NCI-H748 treated with DMSO at 0.1 percent for 48 hours (cell line): Measurements from ENCODE around the gene CXCL6.

Source experiments
- DNase-seq: peaks from one replicate; lab custom pipeline; 2025; lab: John Stamatoyannopoulos, UW

CXCL6 gene

DNA sequence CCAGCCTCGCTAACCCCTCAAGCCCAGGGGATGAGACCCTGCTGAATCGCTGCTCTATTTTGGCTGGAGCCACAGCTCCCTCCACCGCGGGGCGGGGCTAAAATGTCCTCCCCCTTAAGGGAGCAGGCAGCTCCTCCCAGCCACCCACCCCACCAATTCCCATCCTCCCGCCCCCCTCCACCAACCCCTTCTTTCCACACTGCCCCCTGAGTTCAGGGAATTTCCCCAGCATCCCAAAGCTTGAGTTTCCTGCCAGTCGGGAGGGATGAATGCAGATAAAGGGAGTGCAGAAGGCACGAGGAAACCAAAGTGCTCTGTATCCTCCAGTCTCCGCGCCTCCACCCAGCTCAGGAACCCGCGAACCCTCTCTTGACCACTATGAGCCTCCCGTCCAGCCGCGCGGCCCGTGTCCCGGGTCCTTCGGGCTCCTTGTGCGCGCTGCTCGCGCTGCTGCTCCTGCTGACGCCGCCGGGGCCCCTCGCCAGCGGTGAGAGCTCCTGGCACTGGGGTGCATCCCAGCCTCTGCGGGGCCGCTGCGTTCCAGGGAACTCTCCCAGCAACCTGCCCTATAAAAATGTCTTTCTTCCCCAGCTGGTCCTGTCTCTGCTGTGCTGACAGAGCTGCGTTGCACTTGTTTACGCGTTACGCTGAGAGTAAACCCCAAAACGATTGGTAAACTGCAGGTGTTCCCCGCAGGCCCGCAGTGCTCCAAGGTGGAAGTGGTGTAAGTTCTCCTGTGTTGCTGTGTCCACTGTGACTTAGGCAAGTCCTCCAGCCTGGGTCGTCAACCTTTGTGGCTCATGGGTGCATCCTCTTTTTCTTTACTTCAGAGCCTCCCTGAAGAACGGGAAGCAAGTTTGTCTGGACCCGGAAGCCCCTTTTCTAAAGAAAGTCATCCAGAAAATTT lies at the start of gene CXCL6:
CXCL6 (plus strand) TSS at position 306 of the 907 bp plus-strand sequence; CDS start at position 379, 73 bp downstream.
- DNase-seq, result no peak

DNA sequence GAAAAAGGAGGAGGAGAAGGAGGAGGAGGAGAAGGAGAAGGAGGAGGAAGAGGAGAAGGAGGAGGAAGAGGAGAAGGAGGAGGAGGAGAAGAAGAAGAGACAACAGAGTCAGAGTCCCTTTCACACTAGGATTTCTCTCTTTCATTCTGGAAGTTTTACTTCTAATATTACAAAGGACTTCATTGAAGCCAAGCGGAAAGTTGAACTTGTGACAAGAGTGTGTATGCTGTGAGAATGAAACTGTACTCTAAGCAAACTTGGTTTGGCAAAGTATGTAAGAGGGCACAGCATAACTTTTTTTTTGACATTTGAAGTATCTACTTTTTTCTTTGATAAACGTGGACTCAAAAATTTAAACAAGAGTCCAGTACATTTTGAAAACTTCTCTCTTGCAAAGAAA lies 48.1 kb upstream of the CXCL6 start:
- no peak for DNase-seq

DNA sequence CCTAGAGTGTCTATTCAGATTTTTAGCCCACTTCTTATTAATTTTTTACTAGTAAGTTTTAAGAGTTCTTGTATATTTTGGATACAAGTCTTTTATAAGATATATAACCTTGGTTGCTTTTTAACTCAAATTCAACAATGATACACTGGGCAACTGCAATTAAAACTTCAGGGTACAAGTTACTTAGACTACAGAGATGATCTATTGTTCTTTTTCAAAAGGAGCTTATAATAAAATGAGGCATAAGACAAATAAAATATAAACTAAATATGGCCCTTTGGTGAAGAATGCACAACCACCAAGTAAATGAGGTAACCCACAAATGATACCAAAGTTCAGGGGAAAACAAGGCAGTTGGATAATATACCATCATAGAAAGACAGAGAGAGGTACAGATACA lies 37.6 kb upstream of the CXCL6 start:
- DNase-seq, result no peak

DNA sequence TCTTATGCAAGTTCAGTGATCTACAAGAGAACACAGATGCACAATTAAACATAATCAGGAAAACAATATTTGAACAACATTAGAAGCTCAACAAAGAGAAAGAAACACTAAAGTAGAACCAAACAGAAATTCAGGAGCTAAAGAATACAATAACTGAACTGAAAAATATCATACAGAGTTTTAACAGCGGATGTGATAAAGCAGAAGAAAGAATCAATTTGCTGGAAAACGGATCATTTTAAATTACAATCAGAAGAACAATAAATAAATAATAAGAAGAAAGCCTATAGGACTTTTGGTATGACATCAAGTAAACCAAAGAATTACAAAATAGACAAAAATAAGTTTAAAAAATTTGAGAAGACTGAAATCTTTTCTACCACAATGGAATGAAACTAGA lies 36.3 kb upstream of the CXCL6 start:
- no peak for DNase-seq

DNA sequence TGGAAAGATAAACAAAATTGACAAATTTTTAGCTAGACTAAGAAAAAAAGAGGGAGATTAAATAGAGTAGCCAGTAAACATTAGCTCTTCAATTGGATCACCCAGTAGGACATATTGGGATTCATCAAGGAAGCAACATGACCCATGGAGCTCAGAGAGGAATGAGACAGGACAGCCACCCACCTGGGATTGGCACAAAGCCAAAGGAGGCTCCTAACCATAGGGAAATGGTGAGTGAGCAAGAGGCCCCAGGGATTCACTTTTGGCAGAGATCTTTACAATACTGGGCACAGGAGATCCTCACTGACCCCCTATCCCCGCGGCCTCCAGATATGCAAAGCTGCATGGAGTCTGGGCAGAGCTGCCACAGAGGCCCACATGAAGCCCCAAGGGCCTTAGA lies 34.8 kb upstream of the CXCL6 start:
- no peak for DNase-seq

DNA sequence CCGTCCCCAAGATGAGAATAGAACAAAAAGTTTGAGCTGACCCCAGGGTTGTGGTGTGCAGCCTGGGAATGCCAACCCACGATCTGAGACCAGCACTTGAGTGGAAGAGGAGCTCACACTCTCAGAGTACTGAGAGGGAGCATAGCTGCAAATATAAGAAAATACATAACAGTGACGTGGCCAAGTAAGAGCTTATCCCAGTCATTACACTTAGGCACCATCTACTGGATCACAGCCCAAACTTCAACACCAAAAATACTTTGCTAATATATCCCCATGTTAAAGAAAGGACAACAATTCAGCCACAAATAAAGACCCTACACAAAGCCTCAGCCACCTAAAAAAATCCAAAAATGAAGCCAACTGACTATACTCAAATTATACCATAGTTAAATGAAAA lies 33.3 kb upstream of the CXCL6 start:
- no peak for DNase-seq

DNA sequence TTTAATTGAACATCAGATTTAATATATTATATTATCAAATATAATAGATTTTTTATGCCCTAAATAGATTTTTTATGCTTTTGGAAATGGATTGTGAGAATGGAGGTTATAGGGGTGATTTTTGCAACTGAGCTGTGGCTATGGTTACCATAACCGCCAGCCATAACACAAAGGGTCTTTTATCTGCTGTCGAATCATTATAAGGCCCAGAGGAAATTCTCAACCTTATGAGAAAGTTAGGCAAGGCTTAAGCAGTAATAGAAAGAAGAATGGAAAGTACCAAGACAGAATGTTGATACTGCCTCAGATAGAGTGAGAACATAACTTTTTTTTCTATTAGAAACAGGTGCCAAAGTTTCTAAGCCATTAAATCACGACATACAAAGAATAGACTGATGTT lies 26.3 kb upstream of the CXCL6 start:
- no peak for DNase-seq

DNA sequence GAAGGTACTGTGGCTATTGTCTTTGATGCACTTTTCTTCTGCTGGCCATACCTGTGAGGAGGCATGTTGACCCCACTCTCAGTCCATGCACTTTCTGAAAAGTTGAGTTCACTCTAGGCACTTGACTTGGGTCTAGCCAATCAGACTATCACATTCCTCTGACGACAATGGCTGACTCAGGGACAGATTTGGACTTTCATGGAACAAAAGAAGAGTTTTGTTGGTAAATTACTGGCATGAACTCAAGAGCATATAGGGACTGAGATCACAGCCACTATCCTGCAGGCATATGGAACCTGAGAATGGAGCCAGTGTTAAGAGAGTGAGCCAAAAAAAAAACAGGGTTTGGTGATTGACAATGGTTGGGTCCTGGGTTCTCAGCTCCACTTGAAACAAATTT lies 24.6 kb upstream of the CXCL6 start:
- DNase-seq, result no peak

DNA sequence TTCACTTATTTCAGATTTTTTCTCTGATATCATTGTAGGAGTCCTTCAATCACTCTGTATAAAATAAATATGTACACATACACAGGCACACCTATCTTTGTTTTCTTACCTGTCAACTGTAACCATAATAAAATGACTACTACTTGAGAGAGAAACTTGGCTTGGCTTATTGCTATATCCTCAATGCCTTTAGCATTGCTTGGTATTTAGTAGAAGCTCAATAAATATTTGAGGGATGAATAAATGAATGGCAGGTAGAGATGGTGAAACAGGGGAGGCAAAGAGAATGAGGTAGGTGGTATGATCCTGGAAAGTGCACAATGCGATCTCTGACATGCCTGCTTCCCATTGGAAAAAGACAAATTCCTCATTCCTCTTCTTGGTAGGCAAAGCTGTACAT lies 21.8 kb upstream of the CXCL6 start:
- DNase-seq, result no peak

DNA sequence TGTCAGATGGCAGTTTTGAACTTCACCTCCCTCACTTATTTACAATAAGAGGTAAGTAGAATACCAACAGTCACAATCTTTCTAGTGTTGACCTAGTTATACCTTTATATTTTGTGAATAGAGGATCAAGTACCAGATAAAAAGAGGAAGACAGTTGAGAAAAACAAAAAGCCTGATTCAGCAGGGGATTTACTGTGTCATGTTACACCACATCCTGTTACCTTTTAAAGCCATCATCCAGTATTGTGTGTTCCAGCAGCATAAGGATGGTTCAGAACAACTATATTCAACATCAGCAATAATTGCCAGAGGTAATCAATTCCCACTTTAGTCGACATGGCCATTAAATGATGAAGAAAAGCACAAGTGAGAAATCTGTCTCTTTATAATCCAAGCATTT lies 21.3 kb upstream of the CXCL6 start:
- DNase-seq, result no peak

DNA sequence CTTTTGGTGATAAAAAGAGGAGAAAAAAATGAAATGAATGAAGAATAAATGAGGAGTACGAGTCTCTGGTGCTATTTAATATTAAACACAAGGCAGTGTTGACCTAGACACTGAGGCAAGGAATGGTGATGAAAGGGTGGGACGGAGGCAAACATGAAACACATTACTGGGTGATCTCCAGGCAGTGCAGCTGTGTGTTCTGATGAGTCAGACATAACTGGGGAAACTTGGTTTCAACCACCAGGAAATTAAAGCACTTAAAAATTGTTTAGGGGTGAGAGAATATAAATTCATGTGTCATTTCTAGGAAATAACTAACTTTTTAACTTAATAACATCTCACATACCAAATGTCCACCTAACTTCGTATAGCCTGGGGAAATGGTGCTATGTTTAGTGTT lies 19.7 kb upstream of the CXCL6 start:
- no peak for DNase-seq

DNA sequence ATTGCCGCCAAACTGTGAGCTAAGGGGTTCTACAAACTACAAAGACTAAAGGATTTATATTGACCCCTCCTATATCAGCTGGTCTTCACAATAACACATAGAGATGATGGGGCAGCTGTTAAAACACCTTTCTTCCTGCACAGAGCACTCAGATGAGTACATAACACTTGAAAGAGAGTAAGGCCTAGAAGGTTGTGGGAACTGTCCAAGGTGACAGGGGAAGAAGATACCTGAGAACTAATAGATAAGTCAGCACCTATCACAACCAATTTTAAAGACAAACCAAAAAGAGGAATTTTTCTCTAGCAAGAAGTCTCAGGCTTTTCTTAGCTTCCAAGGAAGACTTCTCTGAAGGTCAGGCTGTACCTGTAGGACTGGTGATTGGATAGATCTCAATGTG lies 19.1 kb upstream of the CXCL6 start:
- DNase-seq, result no peak

DNA sequence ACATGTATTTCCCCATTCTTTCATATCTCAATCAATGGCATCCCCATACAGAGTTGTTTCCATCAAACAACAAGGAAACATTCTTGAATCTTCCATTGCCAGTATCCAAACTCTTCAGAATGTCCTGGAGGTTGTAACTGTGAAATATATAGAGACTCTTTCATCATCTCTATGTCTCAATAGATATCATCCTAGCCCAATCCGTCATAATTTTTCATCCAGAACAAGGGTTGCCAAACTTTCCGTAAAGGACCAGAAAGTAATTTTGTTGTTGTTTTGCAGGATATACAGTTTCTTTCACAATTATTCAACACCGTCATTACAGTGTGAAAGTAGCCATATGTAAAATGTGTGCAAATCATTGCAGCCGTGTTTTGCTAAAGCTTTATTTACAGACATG lies 15.2 kb upstream of the CXCL6 start:
- DNase-seq, result no peak

DNA sequence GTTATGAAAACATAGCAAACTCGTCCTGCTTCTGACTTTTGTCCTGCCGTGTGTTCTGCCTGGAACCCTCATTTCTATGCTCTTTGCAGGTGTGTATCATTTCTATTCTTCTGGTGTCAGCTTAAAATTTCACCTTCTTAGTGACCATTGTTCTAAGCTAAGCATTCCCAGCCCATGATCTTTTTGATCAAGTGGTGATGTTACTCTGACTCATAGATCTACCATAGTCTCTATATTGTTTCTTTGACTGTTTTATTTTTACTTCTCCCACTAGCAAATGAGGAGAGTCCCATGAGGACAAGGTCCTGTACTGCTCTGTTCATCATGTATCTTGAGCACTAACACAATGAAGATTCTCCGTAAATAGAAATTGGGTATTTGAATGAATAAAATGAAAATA lies 14.1 kb upstream of the CXCL6 start:
- DNase-seq, result no peak

DNA sequence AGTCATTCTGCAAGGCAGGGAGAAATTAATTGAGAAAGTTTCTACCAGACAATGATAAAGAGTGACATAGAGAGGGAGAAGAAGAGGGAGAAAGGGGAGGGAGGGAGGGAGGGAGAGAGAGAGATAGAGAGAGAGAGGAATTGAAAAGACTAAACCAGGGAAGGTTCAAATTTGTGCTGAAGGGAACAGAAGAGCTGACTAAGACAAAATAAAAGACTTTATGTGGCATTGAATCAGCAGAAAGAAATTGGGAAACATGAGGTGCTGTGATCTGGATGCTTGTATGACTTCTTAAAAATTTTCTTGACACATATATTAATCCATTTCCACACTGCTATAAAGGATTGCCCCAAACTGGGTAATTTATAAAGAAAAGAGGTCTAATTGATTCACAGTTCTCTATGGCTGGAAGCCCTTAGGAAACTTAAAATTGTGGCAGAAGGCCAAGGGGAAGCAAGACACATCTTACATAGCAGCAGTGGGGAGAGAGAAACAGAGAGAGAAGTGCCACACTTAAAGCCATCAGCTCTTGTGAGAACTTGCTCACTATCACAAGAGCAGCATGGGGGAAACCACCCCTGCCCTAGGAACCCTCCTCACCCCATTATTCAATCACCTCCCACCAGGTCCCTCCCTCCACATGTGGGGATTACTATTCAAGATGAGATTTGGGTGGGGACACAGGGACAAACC lies 13.5 kb upstream of the CXCL6 start:
- DNase-seq, result no peak

DNA sequence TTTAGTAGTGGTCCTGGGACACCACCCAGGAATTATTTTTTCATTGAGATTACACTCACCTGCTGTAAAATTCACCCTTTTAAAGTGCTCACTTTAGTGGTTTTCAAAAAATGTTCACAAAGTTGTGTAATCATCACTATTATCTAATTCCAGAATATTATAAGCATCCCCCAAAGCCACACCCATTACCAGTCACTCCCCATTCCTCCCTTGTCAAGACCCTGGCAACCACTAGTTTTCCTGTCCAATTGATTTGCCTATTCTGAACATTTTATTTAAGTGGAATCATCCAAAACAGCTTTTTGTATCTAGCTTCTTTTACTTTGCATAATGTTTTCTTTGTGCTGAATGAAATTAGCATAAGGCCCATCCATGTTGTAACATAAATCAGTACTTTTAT lies 12.7 kb upstream of the CXCL6 start:
- DNase-seq, result no peak

DNA sequence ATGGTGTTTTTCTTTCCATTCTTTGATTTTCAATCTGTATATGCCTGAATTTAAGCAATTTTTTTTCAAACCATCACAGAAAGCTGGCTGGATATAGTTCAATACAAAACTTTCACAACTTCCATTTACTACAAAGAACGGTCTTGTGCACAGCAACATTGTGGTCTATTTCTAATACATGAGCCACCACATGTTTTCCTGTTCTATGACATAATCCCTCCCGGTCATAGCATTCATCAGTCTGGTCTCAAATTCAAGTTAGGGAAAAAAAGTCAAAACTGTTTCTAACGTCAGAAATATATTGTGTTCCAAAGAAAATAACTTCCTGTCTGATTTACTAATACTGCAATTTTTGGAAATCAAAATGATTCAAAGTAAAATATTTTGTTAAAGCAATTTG lies 7.5 kb upstream of the CXCL6 start:
- no peak for DNase-seq

DNA sequence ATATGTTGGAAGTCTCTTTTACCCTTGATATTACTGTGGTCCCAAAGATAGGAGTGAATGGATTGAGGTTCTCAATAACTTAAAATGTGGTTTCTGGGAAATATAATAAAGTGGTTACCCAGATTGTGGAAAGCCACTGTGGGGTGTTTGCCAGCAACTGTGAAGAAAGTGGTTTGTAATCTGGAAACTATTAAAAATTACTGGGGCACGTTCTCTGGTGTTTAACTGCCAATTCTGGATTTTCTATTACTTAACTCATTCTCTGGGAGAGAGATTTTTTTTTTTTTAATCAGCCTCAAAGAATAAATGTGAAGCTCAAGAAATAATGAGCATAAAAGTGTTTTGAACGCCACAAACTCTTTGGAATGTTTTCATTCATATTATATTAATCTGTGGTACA lies 4.9 kb upstream of the CXCL6 start:
- no peak for DNase-seq

DNA sequence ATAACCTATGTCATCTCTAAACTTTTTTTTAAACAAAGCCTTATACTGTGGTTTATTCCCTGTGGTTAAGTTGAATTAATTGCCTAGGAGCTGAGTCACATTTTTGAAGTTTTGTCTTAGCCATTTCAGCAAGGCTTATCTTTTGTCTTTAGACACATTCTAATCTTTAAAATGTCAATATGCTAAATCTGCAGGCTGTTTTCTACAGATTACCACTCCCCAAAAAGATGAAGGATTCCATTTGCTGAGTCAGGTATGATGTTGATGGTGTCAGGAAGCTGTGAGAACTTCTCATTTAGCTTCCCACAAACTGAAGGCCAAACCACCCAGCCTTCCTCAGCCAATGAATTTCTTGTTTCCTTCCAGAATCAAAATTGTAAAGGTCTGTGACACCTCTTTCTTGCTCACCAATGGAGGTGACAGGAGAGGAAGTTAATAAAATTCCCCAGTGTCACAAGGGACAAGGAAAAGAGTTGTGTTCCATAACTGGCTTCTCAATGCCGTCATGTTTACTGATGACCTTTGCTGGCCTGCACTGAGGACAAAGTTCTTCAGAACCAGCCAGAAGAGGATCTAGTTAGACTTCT lies 3.7 kb upstream of the CXCL6 start:
- DNase-seq, result no peak

DNA sequence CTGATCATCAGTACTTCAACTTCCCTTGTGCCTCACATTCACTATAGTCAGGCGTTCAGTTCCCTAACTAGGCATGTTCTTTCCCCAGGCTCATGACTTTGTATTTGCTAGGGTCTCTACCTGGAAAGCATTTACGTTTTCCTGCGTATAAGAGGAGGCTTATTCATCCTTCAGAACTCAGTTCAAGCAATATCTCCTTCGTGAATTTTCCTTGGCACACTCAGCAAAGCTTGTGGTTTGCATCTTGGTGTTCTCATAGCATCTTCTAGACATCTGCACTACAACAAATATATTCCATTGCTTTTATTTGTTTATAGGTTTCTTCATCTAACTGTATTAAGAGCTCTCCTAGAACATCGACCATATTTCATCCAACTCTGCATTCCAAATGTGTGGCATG lies 2.6 kb downstream of the CXCL6 start:
- no peak for DNase-seq

DNA sequence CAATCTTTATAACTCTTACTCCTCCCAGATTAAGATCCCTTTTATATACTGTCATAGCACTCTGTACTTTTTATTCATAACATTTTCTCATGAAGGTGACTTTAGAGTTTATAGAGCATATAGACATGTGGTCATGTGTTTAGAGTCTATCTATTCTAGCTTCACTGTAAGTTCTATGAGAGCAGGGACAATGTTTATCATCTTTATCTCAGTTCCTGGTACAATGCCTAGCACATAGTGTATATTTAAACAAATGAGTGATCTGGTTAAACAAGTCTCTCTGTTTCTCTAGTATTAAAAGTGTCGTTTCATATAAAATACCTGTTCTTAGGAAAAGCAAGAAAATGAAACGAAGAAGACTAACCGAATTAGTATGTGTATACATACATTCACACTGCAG lies 3.2 kb downstream of the CXCL6 start:
- no peak for DNase-seq

DNA sequence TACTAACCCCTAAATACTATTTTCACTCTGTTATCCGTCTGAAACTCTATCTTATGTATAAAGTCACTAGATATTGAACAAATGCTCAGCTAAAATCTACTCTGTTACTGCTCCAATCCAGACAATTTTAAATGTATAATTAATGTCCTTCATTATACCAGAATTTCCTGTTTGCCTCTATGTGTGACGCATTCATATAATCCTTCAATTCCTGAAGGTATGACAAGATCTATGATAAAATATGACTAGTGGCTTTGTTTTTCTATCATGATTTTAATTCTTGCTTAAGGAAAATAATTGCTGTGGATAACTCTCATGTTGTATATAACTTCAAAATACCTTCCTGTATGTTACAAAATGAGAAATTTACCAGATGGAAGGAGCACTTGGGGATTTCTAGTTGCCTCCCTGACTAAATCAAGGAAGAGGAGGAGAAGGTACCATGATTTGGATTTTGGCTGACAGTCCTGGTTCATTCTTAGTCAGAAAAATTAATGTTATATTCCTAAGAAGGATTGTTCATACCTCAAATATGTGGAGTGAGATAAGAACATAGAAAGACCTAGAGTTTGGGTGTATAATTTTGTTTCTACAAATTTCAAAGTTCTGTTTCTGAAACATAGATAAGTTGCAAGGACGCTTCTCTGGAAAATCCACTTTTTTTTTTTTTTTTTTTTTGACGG lies 4.9 kb downstream of the CXCL6 start:
- DNase-seq, result no peak

DNA sequence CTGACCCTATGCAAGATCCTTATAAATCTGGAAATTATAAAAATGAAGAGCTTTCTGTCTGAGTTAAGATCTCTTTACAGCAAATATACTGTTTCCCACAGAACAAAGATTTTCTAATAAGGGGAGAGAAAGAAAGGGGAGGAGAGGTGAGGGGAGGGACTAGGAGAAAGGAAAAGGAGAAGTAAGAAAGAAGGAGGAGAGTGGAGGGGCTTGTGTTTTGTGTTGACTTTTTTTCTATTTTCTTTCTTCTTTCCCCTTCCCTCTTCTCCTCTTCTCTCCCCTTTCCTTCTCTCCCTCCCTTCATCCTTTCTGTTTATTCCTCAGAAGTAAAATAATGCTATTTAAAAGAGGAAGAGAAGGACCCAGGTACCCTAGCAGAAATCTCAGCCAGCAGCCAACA lies 6.2 kb downstream of the CXCL6 start:
- no peak for DNase-seq
